SU-DHL-6 (cell line): ENCODE results near the gene RNFT2.

ENCODE experiments used
- H2AFZ ChIP-seq: fragments of 200-600 bp; sonication (generic); 2 replicates; pipeline ENCODE4 v1.6.1; 2014; ENCODE audit warnings: low read depth, mild to moderate bottlenecking, moderate library complexity, mixed read lengths, antibody characterized with exemption, low read length; ENCODE audit not compliant: severe bottlenecking
- H3F3A ChIP-seq: fragments of 200-600 bp; shearing (Covaris generic); 2 replicates; pipeline ENCODE4 v1.6.0; 2016; ENCODE audit warnings: antibody characterized with exemption, mild to moderate bottlenecking; ENCODE audit not compliant: insufficient read depth
- H3K27ac ChIP-seq: fragments of 200-600 bp; sonication (generic); 2 replicates; pipeline ENCODE4 v1.5.1; 2016; ENCODE audit warnings: low read depth, mild to moderate bottlenecking, low read length, moderate library complexity, mixed read lengths
- H3K27me3 ChIP-seq: fragments of 200-600 bp; sonication (generic), shearing (Covaris generic); 2 replicates; pipeline ENCODE4 v1.6.0; 2014; ENCODE audit warnings: mild to moderate bottlenecking, low read length
- H3K36me3 ChIP-seq: fragments of 200-600 bp; sonication (generic); 2 replicates; pipeline ENCODE4 v1.6.1; 2014; ENCODE audit warnings: mild to moderate bottlenecking, low read length, mixed read lengths
- H3K4me2 ChIP-seq: fragments of 300-600, 200-600 bp; shearing (Covaris generic), sonication (generic); 2 replicates; pipeline ENCODE4 v1.6.0; 2014; ENCODE audit warnings: low read length, low read depth, mild to moderate bottlenecking; ENCODE audit not compliant: poor library complexity, severe bottlenecking
- H3K4me3 ChIP-seq: fragments of 200-600 bp; sonication (generic); 2 replicates; pipeline ENCODE4 v1.5.1; 2014; ENCODE audit warnings: antibody characterized with exemption, low read length, mild to moderate bottlenecking, mixed read lengths; ENCODE audit not compliant: insufficient read depth, poor library complexity, severe bottlenecking
- H3K79me2 ChIP-seq: fragments of 200-600 bp; sonication (generic); 2 replicates; pipeline ENCODE4 v1.6.1; 2014; ENCODE audit warnings: mild to moderate bottlenecking, low read length, moderate library complexity; ENCODE audit not compliant: insufficient read depth
- H3K9ac ChIP-seq: fragments of 200-600 bp; sonication (generic); 2 replicates; pipeline ENCODE4 v1.7.0; 2014; ENCODE audit warnings: mild to moderate bottlenecking, low read length
- H3K9me2 ChIP-seq: fragments of 200-600 bp; sonication (generic); replicated peaks from 2 replicates; pipeline ENCODE4 v1.6.1; 2014; ENCODE audit warnings: low read length; ENCODE audit not compliant: insufficient read depth
- H3K9me3 ChIP-seq: fragments of 200-600 bp; sonication (generic); 2 replicates; pipeline ENCODE4 v1.6.1; 2014; ENCODE audit warnings: low read length, mixed read lengths; ENCODE audit not compliant: insufficient read depth
- H4K20me1 ChIP-seq: fragments of 200-600 bp; sonication (generic); 2 replicates; pipeline ENCODE4 v1.6.1; 2014; ENCODE audit warnings: low read depth, mild to moderate bottlenecking, antibody characterized with exemption, low read length, moderate library complexity, mixed read lengths
- EZH2phosphoT487 ChIP-seq: fragments of 200-600 bp; sonication (generic), shearing (Covaris generic); conservative IDR thresholded peaks from 2 replicates; pipeline ENCODE4 v1.6.1; 2018; ENCODE audit warnings: mild to moderate bottlenecking, antibody characterized with exemption, low read length, moderate library complexity, mixed read lengths
- TF ChIP-seq, protein P1 (sequence below): fragments of 200-600 bp; sonication (generic); IDR thresholded peaks from one replicate; pipeline ENCODE4 v1.5.1; 2017; ENCODE audit warnings: antibody characterized with exemption, mild to moderate bottlenecking, low read length, moderate library complexity; ENCODE audit not compliant: insufficient read depth, poor library complexity, severe bottlenecking

Gene RNFT2

DNA sequence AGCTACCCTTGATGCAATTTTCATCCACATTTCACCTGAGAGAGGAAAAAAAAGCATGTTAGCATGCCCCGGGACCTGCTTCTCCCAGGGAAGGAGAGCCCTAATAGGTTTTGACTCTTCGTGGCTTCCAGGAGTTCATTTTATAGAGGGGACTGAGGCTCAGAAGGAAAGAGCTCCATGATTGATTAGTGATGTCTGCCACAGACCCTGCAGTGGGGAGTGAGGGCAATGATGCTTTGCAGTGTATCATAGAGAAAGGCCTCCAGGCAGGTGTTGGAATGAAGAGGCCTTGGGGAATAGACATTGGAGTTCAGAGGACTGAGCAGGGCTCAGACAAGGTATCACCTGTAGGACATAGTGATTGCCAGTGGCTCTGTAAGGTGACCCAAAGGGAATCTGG is 41.5 kb downstream of the RNFT2 start:
- Histone ChIP-seq H3K9ac (no peak overlapping the region), H3F3A (no peaks in the 10 kb centered on the region), H3K36me3 (no peaks in the 10 kb centered on the region), H3K27me3 (no peaks in the 10 kb centered on the region), H2AFZ (no peak overlapping the region), H3K27ac (no peak overlapping the region), H3K4me3 (no peak overlapping the region), H3K9me3 (no peaks in the 10 kb centered on the region), H4K20me1 (no peaks in the 10 kb centered on the region), H3K79me2 (no peaks in the 10 kb centered on the region), H3K9me2 (no peaks in the 10 kb centered on the region), H3K4me2 (no peak overlapping the region)
- TF ChIP-seq, protein P1, sequence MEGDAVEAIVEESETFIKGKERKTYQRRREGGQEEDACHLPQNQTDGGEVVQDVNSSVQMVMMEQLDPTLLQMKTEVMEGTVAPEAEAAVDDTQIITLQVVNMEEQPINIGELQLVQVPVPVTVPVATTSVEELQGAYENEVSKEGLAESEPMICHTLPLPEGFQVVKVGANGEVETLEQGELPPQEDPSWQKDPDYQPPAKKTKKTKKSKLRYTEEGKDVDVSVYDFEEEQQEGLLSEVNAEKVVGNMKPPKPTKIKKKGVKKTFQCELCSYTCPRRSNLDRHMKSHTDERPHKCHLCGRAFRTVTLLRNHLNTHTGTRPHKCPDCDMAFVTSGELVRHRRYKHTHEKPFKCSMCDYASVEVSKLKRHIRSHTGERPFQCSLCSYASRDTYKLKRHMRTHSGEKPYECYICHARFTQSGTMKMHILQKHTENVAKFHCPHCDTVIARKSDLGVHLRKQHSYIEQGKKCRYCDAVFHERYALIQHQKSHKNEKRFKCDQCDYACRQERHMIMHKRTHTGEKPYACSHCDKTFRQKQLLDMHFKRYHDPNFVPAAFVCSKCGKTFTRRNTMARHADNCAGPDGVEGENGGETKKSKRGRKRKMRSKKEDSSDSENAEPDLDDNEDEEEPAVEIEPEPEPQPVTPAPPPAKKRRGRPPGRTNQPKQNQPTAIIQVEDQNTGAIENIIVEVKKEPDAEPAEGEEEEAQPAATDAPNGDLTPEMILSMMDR: no peak
- TF ChIP-seq EZH2phosphoT487: no peak

GRCh38 chr12:116780942-116781341 is 42.8 kb downstream of the RNFT2 start:
- Histone ChIP-seq H3K36me3 (no peaks in the 10 kb centered on the region), H3K4me3 (no peak overlapping the region), H3K9me2 (no peaks in the 10 kb centered on the region), H4K20me1 (no peaks in the 10 kb centered on the region), H3K79me2 (no peaks in the 10 kb centered on the region), H3K27ac (no peak overlapping the region), H3K4me2 (no peak overlapping the region), H3K9ac (no peak overlapping the region), H3K9me3 (no peaks in the 10 kb centered on the region), H3F3A (no peaks in the 10 kb centered on the region), H2AFZ (no peak overlapping the region), H3K27me3 (no peaks in the 10 kb centered on the region)
- TF ChIP-seq, protein P1: no peak
- no peak for TF ChIP-seq EZH2phosphoT487

DNA sequence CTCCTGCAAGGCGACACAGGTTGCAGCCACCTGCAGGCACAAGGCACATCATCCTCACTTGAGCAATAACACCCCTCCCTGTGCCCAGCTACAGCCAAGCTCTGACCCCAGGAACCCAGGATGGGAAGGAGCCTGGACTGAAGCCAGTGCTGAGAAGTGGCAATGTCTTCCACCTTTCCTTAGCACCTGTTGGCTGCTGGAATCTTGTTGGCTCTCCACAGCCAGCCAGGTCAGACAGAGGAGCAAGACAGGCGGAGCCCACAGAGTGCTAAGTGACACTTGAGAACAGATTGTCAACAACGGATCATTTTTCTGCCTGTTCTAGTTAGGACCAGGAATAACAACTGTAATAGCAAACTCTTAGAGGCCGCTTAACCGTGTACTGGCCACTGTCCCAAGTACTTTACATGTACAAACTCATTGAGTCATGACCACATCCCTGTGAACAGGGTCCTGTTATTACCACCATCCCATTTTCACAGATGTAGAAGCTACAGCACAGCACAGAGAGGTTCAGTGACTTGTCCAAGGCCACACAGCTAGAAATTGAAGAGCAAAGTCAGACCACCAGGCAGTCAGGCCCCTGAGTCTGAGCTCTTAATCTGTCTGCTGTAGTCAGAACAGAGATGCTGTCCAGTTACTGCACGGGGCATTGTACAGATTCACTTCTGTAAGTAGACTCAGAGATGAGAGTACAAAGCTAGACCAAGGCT is 45.6 kb downstream of the RNFT2 start:
- Histone ChIP-seq H3K9ac (no peak overlapping the region), H3K36me3 (no peaks in the 10 kb centered on the region; the same call in 1 of the 2 replicates), H3F3A (no peaks in the 10 kb centered on the region), H3K27ac (no peak overlapping the region), H3K9me2 (no peaks in the 10 kb centered on the region), H3K9me3 (no peaks in the 10 kb centered on the region), H3K4me2 (no peak overlapping the region), H3K4me3 (no peak overlapping the region), H3K27me3 (no peaks in the 10 kb centered on the region), H2AFZ (no peak overlapping the region), H3K79me2 (no peaks in the 10 kb centered on the region), H4K20me1 (no peaks in the 10 kb centered on the region)
- no peak for TF ChIP-seq EZH2phosphoT487
- TF ChIP-seq, protein P1: no peak
